DND-41 (cell line): ENCODE measurements around the gene PRKAR2B.

ENCODE experiments used
- ATAC-seq: fragments of 200-7000 bp; cut with Tn5 transposase; 3 replicates; pipeline ENCODE4 v1.9.1; 2021; ENCODE audit warnings: low read depth; ENCODE audit not compliant: insufficient read depth
- DNase-seq: peaks from one replicate; pipeline ENCODE4 v3.0.0-alpha.2; 2020
- H2AFZ ChIP-seq: 2 replicates; pipeline ENCODE4 v1.6.0; 2012; ENCODE audit warnings: low read depth, low read length
- H3K27ac ChIP-seq: 2 replicates; pipeline ENCODE4 v1.5.1; 2012; ENCODE audit warnings: low read length, inconsistent platforms
- H3K27me3 ChIP-seq: fragments of 200-600 bp; sonication (generic); 2 replicates; pipeline ENCODE4 v1.6.0; 2012; ENCODE audit warnings: low read length, mild to moderate bottlenecking, inconsistent platforms; ENCODE audit not compliant: insufficient read depth, poor library complexity
- H3K36me3 ChIP-seq: 2 replicates; pipeline ENCODE4 v1.5.1; 2012; ENCODE audit warnings: low read length, inconsistent platforms; ENCODE audit not compliant: insufficient read depth
- H3K4me1 ChIP-seq: 2 replicates; pipeline ENCODE4 v1.5.1; 2012; ENCODE audit warnings: mild to moderate bottlenecking, low read length; ENCODE audit not compliant: insufficient read depth
- H3K4me2 ChIP-seq: 2 replicates; pipeline ENCODE4 v1.6.0; 2012; ENCODE audit warnings: mild to moderate bottlenecking, moderate library complexity, low read length, inconsistent platforms; ENCODE audit not compliant: insufficient read depth
- H3K4me3 ChIP-seq, 2 experiments: fragments of 200-600 bp in 1 of 2; shearing (Covaris generic) in 1 of 2; 2 replicates each; pipeline ENCODE4 v1.5.1; 2012 to 2016; ENCODE audit warnings: inconsistent platforms in 2 of 2, low read length in 2 of 2, mild to moderate bottlenecking in 2 of 2, low read depth in 1 of 2, moderate library complexity in 1 of 2
- H3K79me2 ChIP-seq: 2 replicates; pipeline ENCODE4 v1.6.0; 2012; ENCODE audit warnings: low read length, inconsistent platforms; ENCODE audit not compliant: insufficient read depth
- H3K9ac ChIP-seq: 2 replicates; pipeline ENCODE4 v1.6.0; 2012; ENCODE audit warnings: low read depth, mild to moderate bottlenecking, inconsistent platforms, low read length, moderate library complexity
- H3K9me3 ChIP-seq: 2 replicates; pipeline ENCODE4 v1.5.1; 2012; ENCODE audit warnings: low read length, moderate library complexity, mild to moderate bottlenecking, inconsistent platforms; ENCODE audit not compliant: insufficient read depth, severe bottlenecking
- H4K20me1 ChIP-seq: 2 replicates; pipeline ENCODE4 v1.6.0; 2012; ENCODE audit warnings: low read length; ENCODE audit not compliant: insufficient read depth
- CTCF ChIP-seq: IDR thresholded peaks from 2 replicates; pipeline ENCODE4 v1.5.1; 2012; ENCODE audit warnings: borderline replicate concordance, low read length, moderate library complexity, mild to moderate bottlenecking; ENCODE audit not compliant: poor library complexity, severe bottlenecking; ENCODE audit errors: extremely low read depth
- EZH2 ChIP-seq: IDR thresholded peaks from 3 replicates; pipeline ENCODE4 v1.6.1; 2012; ENCODE audit warnings: borderline replicate concordance, low read depth, mild to moderate bottlenecking, moderate library complexity, low read length, inconsistent platforms; ENCODE audit not compliant: severe bottlenecking

PRKAR2B gene

GRCh38 chr7:107017965-107018719 lies 26.4 kb upstream of the PRKAR2B start:
- Histone ChIP-seq H3K27ac (no peak overlapping the region), H3K27me3 (peaks cover 6% of the 10 kb centered on the region), H3K9ac (no peak overlapping the region), H3K9me3 (no peaks in the 10 kb centered on the region), H3K79me2 (no peaks in the 10 kb centered on the region), H4K20me1 (no peaks in the 10 kb centered on the region), H3K36me3 (no peaks in the 10 kb centered on the region), H2AFZ (no peak overlapping the region), H3K4me2 (no peak overlapping the region), H3K4me1 (no peaks in the 10 kb centered on the region), H3K4me3 (no peak overlapping the region)
- TF ChIP-seq CTCF (no peak), EZH2 (no peak)
- DNase-seq (no peak), ATAC-seq (no peak)

- no peak overlapping the region for H3K27ac ChIP-seq
- peaks cover 6% of the 10 kb centered on the region for H3K27me3 ChIP-seq
- no peaks in the 10 kb centered on the region for H4K20me1 ChIP-seq
- H3K36me3 ChIP-seq, result no peaks in the 10 kb centered on the region
- no peak for TF ChIP-seq CTCF
- no peak for TF ChIP-seq EZH2
- H3K9ac ChIP-seq, result no peak overlapping the region
- no peaks in the 10 kb centered on the region for H3K9me3 ChIP-seq
- H3K4me3 ChIP-seq, result no peak overlapping the region
- no peaks in the 10 kb centered on the region for H3K79me2 ChIP-seq
- H3K4me1 ChIP-seq, result no peaks in the 10 kb centered on the region
- no peak for DNase-seq
- no peak for ATAC-seq
- no peak overlapping the region for H3K4me2 ChIP-seq
- no peak overlapping the region for H2AFZ ChIP-seq
Measured at GRCh38 chr7:107020400-107020799, 24.1 kb upstream of the PRKAR2B start.

- H3K9ac ChIP-seq, result no peak overlapping the region
- no peak overlapping the region for H3K4me3 ChIP-seq
- no peak overlapping the region for H3K27ac ChIP-seq
- H3K9me3 ChIP-seq, result no peaks in the 10 kb centered on the region
- H3K79me2 ChIP-seq, result no peaks in the 10 kb centered on the region
- ATAC-seq (no peak), DNase-seq (no peak)
- no peaks in the 10 kb centered on the region for H3K4me1 ChIP-seq
- H3K36me3 ChIP-seq, result no peaks in the 10 kb centered on the region
- no peak overlapping the region for H3K4me2 ChIP-seq
- TF ChIP-seq CTCF (no peak), EZH2 (no peak)
- H4K20me1 ChIP-seq, result no peaks in the 10 kb centered on the region
- no peak overlapping the region for H2AFZ ChIP-seq
- peaks cover 6% of the 10 kb centered on the region for H3K27me3 ChIP-seq
Measured at GRCh38 chr7:107021600-107021999, 22.9 kb upstream of the PRKAR2B start.

GRCh38 chr7:107023522-107024151 lies 20.9 kb upstream of the PRKAR2B start:
- Histone ChIP-seq H3K79me2 (no peaks in the 10 kb centered on the region), H2AFZ (no peak overlapping the region)

More at GRCh38 chr7:107023522-107024151, 20.9 kb upstream of the PRKAR2B start:
- H3K4me2 ChIP-seq, result no peak overlapping the region
- TF ChIP-seq EZH2 (no peak), CTCF (no peak)
- no peaks in the 10 kb centered on the region for H3K36me3 ChIP-seq
- peaks cover 3% of the 10 kb centered on the region for H3K27me3 ChIP-seq
- H3K9ac ChIP-seq, result no peak overlapping the region
- H3K9me3 ChIP-seq, result no peaks in the 10 kb centered on the region
- ATAC-seq, result no peak
- H4K20me1 ChIP-seq, result no peaks in the 10 kb centered on the region
- H3K4me3 ChIP-seq, result no peak overlapping the region
- H3K27ac ChIP-seq, result no peak overlapping the region
- DNase-seq, result no peak
- no peaks in the 10 kb centered on the region for H3K4me1 ChIP-seq
